LNCaP clone FGC (cell line): Measurements from ENCODE around the gene C10orf71.

Source experiments
- DNase-seq: peaks from one replicate; pipeline ENCODE4 v3.0.0-alpha.2; 2011; ENCODE audit warnings: low read depth
- H3K4me3 ChIP-seq: 2 replicates; pipeline ENCODE4 v1.5.1; 2011; ENCODE audit warnings: mild to moderate bottlenecking, low read depth, low read length, control low read depth
- TF ChIP-seq, protein P1 (sequence below): IDR thresholded peaks from 2 replicates; pipeline ENCODE4 v1.5.1; 2012; ENCODE audit warnings: mild to moderate bottlenecking; ENCODE audit not compliant: control insufficient read depth, insufficient read depth; ENCODE audit errors: extremely low read depth

C10orf71 gene

GRCh38 chr10:49255883-49256282 is 43.1 kb upstream of the C10orf71 start:
- H3K4me3 ChIP-seq: no peak overlapping the region
- TF ChIP-seq, protein P1, sequence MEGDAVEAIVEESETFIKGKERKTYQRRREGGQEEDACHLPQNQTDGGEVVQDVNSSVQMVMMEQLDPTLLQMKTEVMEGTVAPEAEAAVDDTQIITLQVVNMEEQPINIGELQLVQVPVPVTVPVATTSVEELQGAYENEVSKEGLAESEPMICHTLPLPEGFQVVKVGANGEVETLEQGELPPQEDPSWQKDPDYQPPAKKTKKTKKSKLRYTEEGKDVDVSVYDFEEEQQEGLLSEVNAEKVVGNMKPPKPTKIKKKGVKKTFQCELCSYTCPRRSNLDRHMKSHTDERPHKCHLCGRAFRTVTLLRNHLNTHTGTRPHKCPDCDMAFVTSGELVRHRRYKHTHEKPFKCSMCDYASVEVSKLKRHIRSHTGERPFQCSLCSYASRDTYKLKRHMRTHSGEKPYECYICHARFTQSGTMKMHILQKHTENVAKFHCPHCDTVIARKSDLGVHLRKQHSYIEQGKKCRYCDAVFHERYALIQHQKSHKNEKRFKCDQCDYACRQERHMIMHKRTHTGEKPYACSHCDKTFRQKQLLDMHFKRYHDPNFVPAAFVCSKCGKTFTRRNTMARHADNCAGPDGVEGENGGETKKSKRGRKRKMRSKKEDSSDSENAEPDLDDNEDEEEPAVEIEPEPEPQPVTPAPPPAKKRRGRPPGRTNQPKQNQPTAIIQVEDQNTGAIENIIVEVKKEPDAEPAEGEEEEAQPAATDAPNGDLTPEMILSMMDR: no peak
- DNase-seq: no peak

- TF ChIP-seq, protein P1: no peak
- no peak for DNase-seq
- no peak overlapping the region for H3K4me3 ChIP-seq
These were observed 41.8 kb upstream of the C10orf71 start for GRCh38 chr10:49257154-49257553.

DNA sequence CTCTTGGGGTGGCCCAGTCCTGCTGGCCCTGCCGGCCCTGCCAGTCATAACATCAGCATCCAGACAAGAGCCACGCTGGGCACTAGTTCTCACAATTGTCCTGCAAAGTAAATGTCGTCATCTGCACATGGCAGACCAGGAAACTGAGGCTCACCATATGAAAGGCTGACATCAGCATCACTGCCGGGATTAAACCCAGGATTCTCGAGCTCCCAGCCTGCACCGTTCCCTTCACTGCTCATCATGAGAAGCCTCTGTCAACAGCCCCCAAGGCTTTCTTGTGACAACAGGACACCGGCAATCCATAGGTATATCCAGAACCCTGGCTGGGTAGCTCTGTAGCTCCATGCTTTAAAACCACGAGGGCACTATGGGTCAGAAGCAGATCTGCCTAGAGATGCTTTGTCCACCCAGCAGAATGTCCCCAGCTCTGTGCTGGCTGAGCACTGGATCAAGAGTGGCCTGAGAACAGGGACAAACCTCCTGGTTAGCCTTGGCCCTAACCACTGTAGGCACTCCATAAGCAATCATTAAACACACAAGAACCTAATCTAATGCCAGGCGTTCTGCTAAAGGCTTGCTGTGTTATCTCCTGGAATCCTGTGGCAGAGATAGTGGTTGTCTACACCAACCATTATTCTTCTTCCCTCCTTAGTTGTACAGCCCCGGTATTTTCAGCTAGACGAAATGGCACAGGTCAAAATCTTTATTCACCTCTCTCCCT is 41.2 kb upstream of the C10orf71 start:
- TF ChIP-seq, protein P1: no peak
- no peak for DNase-seq
- H3K4me3 ChIP-seq: no peak overlapping the region

GRCh38 chr10:49258350-49258683 is 40.7 kb upstream of the C10orf71 start:
- TF ChIP-seq, protein P1: no peak

GRCh38 chr10:49260644-49261296 is 38.2 kb upstream of the C10orf71 start:
- TF ChIP-seq, protein P1: no peak
- no peak overlapping the region for H3K4me3 ChIP-seq
- DNase-seq: no peak

More at GRCh38 chr10:49258350-49258683, 40.7 kb upstream of the C10orf71 start:
- no peak overlapping the region for H3K4me3 ChIP-seq
- DNase-seq: no peak

DNA sequence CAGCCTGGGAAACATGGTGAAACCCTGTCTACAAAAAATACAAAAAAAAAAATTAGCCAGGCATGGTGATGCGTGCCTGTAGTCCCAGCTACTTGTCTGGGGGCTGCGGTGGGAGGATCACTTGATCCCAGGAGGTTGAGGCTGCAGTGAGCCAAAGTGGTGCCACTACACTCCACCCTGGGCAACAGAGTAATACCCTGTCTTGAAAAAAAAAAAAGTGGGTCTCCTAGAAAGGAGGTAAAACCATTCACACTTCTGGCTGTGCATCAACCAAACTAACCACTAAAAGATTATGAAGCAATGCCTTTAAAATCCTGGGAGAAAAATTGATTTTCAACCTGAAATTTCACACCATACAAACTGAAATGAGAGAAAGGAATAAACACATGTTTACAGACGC is 35.4 kb upstream of the C10orf71 start:
- H3K4me3 ChIP-seq: no peak overlapping the region
- TF ChIP-seq, protein P1: no peak
- DNase-seq: no peak
